Measurements from ENCODE around the gene SH3RF1.

GRCh38 chr4:169238445-169238844 lies 32.3 kb downstream of the SH3RF1 start:
- TF ChIP-seq CTCF (IDR thresholded peaks at IDR 0.05; ENCODE audit: low read depth, low read length) (no peak), EZH2phosphoT487 (IDR thresholded peaks at IDR 0.05; ENCODE audit: low read depth) (no peak)
